Fibroblast of peridontal ligament (primary cell): ENCODE measurements around the gene ATIC.

Experiments
- DNase-seq: peaks from one replicate; pipeline ENCODE4 v3.0.0-alpha.2; 2010; ENCODE audit errors: extremely low read depth

Gene ATIC

DNA sequence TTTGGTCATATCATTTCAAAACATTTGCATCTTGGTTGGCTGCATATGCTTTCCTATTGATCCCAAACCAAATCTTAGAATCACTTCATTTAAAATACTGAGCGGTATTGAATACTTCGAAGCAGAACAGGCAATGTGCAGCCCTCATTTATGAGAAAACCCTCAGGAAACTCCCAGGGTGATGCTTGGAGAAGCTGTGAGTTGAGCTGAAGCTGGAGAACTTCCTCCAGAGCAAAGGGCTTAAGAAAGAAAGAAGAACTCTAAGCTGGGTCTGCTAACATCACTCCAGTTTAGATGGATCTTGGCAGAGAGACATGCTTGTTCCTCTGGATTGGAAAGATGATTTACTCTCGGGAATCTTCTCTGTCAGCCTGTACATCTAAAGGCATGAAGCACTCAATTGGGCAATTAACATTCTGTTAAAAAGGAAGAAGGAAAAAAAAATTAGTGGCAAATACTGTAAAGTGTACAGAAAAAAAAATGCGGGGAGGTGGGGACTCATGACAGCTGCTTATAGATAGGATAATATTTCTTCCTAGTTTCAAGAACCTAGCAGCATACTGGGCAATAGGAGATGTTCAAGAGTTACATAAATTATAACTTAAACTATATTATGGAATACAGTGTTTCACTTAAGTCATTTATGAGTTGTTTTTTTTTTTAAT, 49.5 kb downstream of the ATIC start:
- DNase-seq = peak; percentile 20

DNA sequence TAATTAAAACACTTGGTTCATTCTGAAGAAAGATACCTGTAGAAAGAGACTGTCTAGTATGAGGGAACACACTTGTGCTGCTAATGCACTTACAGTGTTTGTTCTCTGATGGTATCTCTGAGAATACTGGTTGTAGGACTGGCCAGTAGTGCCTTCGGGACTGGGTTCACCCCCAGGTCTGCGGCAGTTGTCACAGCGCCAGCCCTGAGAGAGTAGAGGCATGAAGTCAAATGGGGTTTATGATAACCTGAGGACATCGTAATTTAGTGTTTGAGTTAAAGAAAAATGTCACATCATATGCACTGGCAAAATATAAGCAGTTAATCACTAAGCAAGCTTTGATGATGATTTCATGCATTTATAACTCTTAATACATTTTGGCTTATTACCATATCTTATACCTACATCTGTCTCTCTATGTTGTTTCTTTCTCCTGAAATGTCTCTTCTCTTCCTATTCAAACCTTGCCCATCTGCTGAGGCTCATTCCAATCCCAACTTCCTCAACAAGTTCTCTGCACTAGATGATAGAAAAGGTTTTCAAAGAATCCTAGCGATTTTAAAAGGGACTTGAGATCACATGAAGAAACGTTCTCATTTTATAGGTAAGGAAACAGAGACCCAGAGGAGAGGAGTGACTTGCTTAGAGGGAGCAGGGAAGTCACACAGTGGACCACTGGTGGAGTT, 50.2 kb downstream of the ATIC start:
- peak; percentile 17 for DNase-seq

DNA sequence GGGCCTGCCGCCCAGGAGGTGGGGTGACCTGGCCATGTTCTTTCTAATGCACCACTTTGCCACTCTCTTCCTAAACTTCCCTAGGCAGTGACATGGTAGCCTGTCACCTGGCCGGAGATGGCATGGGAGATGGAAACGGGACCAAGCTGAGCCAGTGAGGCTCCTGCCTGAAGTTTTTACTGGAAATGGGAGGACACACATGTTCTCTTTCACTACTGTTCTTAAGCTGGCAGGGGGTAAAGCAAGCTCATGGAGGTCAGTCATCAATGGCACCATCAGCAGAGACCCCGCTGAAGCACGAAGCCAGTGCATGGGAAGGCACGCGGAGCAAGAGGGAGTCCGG, 50.7 kb downstream of the ATIC start:
- no peak for DNase-seq

DNA sequence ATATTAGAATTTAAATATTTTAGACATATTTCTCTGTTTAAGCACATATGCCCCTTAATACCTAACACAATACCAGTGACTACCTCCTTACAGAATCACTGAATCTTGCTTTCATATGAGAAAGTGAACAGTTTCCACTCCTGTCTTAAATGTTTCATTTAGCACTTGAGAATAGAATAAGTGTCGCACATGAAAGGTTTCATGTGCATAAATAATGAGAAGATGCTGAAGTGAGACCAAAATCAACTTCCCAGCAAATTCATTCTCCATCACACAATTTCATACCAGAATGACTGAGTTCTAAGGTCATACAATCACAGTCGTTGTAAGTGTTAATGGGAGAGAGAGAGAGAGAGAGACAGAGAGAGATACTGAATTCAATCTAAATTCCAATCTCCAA, 51.2 kb downstream of the ATIC start:
- peak; percentile 8 for DNase-seq

DNA sequence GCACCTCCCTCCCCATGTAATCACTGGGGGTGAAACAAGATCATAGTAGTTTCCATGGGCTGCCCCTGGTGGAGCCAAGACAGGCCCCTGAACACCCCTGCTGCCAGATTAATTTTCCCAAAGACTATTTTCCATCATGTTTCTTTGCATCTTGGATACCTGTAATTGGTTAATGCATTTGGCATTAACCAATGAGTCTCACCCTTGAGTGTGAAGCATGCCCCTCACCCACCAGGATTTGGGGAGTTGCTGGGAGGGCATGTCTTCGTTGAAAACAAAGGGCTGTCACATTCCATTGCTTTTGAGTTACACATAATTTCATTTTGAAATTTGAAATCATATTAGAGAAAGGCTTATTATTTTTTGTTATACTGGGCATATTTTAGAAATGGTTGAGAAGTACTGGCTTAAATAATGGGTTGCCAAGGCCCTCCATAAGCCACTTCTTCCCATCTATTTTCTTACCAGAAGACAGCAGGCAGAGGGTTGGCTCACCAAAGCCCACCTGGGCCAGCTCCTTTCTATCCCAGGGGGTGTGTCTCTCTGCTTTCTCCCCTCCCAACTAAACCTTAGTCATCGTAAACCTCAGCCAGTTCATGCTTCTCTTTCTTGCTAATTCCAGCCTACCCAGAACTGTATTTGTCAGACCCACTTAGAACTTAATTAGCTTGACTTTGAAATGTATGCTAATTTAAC, 51.8 kb downstream of the ATIC start:
- peak; percentile 8 for DNase-seq

DNA sequence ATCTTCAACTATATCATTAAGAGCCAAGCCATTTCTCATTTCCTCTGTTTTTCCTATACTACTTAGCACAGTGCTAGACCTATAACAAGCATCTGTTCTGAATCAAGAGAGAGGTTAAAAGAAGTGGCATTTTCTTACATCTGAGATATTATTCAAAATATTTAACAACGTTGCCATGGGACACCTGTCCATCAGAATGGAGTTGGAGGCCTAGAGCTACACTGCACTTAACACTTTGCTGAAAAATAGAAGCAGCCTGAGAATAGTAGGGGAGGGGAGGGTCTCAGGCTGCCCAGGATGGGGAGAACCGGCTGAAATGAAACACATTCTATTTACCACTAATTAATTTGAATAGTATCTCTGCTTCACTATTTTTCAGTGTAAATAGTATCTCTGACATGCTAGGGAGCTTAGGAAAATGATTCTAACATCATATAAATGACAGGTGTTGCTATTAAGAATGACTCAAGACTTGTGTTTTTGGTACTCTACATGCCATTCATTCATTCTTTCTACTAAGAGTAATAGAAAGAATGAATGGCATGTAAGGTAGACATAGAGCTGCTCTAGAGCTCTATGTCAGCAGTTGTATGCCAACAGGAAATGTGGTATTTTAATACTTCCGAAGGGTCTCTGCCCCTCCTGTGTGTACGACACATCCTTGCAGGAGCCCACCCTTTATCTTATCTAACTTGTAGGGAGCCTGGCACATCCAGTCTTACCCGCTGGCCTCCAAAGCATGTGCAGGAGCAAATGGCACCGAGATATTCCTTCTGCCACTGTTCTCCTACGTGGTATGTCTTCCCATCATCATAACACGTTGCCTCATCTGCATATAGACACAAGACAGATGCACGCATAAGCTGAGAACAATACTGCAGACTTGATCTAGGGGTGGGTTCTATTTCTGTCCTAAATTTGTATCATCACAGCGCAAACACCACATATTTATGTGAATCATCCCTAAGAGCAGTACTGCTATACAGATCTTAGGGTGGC, 52.6 kb downstream of the ATIC start:
- DNase-seq = peak; percentile 29

DNA sequence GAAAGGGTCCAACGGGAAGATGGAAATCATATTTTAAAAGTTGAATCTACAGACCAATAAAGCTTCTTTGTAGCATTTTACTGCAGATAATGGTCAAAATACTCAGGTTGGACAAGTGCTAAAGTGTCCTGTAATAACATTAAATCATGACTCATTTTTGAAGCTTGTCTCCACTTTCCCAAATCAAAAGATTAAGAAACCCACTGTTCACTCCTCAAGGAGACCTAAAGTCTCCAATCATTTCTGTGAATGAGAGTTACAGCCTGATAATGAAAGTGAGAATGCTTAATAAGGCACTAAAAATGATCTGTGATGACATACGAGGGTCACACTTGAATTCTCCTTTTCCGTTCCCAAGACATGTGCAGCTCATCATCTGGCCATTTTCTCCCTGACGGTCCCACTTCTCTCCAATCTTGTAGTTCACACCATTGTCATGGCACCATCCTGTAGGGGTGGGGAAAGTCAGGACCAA, 53.4 kb downstream of the ATIC start:
- peak; percentile 24 for DNase-seq

DNA sequence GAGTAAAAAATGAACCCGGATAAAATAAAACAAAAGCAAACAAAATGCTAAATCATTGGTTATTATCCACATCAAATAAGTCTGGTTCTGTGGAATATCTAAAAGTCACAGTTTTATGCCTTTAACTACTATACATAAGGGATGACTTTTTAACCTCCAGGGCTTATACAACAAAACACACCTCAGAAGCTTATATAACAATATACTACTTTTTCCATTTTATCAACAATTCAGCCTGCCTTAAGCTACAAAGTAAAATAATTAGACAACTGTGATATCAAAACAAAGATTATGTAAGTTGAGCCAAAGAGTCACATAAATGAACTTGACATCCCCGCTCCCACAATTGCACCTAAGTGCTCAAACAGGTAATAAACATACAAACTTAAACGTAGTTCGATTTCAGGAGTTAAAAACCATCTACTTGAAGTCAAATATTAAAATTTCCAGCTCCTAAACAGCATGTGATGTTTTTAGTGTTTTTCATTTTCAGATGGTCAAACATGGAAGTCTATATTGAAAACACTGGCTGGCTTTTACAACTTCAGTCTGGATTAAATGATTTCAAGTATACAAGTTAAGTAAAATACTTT, 54.7 kb downstream of the ATIC start:
- peak; percentile 15 for DNase-seq

DNA sequence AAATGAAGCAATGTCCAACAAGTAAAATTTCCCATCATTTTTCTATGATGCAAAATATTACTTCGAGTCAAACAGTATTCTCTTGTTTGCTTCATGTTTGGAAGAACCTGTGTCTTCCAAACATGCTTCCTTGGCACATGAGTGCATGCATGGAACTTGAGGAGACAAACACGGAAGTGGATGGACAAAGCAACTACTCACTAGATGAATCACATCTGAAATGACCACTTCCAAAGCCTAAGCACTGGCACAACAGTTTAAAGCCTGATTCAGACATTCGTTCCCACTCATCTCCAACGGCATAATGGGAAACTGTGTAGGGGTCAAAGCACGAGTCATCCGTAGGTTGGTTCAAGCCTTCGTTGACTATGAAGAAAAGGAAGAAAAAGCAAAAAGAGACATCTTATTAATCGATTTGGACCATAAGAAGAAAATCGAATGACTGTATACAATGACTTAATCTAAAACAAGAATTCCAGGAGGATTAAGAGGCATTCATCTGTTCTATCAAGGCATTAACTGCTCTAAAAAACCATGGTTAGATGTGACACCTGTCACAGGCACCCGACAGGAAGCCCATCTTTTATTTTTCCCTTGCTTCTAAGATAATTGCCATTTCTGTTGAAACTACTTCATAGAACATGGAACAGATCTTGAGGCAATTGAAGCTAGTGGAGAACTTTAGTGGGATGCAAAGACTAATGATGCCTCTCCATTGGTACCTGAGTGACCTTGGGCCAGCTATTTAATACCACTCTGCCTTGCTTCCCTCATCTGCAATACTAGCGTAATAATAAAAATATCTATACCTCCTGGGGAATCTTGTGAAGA, 56.0 kb downstream of the ATIC start:
- DNase-seq = peak; percentile 84

DNA sequence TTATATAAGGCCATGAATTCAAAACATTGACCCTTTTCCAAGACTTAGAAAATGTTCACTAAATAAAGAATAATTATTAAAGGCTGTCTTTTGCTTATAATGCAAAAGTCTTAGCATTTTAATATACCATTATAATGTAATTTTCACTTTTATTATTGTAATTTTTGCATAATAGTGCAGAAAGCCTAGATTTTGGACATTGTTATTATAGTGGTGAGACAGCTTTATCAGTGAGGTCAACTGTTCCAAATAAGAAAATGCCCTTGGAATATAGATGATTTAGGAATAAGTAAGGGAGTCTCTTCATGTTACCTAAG, 56.6 kb downstream of the ATIC start:
- DNase-seq = peak; percentile 6

DNA sequence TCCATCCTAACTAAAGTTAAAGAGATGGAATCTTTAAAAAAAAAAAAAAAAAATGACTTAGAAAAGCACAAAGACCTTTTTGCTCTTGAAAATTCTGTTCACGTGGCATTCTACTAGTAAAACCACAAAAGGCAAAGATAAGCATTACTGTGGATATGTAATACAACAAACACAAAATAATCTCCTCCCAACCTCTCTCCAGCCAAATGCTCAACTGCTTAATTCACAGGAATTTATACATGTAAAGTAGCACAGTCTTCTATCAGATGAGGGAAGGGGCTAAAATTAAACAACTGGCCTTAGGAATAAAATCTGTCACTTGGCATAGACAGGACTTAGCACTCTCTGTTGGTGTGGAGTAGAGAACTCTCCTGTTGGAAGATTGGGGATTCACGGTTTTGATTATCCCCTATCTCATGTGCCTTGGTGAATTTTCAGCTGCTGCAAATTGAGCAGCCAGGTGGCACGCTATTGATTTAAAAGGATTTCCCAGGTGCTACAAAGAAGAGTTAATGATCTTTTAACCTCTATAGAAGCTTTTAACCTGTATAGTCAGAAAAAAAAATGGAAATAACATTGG, 57.4 kb downstream of the ATIC start:
- peak; percentile 65 for DNase-seq

DNA sequence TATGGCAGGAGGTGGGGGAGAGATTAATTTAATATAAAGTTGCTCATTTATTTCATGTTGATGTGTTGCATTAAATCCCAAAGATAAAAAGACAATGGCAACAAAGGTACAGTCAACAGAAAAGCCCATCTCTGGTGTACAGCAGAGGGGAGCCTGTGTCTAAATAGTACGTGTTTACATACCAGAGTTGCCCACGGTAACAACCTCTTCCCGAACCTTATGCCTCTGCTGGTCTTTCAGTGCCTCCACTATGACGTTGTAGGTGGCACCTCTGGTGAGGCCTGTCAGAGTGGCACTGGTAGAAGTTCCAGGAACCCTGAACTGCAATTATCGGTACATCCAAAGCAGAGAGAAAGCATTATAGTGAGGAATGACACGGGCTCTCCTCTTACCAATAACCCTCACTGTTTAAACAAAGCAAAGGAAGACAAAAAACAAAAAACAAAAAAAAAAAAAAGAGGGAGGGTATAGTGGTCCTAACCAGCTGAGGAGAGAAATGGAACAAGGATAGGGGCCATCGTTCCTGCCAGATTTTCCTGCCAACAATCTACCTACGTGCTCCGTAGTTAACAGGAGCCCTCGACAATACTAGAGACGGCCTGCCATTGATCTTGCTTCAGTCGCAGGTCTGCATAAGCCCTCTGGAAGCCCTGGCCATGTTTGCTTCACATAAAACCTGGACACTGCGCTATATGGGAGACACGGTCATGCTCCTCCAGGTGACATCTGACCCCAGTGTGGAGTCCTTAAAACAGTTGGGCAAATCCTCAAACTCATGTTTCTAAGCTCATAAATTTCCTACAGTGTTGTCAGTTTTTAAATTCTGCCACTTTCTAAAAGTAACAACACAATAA, 58.5 kb downstream of the ATIC start:
- no peak for DNase-seq

DNA sequence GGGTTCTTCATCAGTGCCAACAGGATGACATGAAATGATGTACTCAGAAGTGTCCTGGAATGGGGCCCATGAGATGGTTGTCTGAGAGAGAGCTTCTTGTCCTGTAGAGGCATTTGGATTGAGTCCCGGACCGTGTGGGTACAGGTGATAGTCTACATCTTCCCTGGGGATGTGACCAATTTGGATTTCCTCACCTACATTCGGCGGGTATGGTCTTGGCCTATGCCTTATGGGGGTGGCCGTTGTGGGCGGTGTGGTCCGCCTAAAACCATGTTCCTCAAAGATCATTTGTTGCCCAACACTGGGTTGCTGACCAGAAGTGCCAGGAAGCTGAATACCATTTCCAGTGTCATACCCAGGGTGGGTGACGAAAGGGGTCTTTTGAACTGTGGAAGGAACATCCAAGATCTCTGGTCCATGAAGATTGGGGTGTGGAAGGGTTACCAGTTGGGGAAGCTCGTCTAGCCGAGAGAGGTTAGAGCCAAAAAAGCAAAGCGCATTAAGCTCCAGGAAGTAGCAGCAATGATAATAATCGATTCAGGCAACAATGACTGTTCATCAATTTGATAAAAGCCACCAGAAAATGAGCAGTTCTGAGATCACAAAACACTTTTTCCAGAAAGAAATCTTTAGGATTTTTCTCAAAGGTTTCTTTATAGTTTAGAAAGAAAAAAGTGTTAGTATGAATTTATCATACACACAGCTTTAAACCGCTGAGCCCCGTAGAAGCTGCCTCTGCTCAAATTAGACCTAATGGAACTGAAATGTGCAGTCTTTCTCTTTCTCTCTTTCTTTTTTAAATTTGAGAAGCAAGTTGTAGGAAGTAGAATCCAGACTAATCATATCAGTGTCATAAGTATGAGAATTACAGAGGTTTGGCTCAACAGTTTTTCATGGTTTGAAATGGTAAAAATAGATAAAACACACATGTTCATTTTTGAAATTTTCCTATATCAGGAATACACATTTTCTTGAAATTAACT, 60.3 kb downstream of the ATIC start:
- no peak for DNase-seq

DNA sequence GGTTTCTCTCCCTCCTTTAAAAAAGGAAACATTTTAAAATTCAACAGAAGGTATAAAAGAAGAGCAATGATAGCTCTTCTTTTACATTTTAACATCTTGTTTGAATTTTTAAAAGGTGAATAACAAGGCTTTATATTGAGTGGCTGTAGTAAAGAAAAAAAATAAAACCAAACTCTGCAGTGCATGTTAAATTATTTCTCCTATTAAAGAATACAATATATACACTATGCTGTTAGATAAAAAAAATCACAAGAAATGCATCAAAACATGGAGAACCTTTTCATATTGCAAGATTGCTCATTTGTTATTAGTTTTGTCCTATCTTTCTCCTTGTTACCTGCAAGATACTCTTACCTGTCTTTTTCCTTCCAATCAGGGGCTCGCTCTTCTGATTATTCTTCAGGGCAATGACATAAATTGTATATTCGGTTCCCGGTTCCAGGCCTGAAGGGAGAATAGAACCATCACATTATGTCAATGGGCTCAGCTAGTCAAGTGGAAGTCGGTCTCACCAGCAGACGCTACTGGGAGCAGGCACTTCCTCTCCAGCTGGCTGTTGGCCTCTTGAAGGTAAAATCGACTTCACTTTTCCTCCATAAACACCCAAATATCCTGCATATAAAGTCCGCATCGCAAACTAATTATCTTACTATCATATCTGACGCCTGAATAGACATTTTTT, 61.2 kb downstream of the ATIC start:
- no peak for DNase-seq

DNA sequence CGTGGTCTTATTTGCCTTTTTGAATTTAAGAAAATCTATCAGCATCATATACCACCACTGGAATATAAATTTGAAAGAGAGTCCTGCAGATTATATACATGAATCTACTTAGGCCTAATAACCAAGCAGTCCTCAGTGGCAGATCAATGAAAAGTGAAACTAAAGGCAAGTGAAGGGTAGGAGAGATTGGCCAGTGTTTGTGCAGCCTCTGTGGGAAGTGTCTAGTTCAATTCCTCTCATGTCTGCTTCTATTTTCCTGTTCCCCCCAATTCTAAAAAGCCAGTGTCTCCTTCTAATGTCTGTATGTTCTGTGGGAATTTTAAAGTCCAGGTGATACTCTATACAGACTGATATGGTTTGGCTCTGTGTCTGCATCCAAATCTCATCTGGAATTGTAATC, 62.1 kb downstream of the ATIC start:
- DNase-seq = no peak

DNA sequence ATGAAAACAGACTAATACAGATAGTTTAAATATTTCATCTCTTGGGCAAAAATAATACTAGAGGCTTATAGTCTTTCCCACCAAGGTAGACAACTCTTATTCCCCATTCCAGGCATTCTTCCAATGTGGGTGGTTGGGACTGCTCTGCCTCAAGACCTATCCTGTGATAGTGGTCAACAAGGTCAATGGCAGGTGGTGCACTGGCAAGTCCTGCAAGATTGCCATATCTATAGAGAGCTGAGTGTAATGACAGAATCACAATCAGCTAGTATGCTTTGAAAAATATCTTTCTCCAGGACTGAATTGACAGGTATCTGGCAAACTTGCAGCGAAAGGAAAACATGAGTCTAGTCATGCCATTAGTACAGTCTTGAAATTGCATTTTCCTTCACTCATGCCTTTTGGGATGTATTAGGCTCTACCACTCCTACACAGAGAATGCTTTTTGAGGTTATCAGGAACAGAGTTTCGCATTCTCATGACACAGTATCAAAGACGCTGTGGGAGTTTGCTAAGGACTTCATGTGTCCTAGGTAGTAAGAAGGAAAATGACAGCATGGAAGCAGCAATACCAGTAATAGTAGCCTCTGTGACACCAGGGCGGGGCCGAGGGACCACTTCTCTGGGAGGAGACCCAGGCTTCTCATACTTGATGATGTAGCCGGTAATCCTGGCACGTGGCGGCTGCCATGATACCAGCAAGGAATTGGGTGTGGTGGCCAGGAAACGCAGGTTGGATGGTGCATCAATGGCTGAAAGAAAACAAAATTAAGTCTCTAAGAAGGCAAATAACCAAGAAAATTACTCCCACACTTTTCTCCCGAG, 63.0 kb downstream of the ATIC start:
- DNase-seq = no peak

DNA sequence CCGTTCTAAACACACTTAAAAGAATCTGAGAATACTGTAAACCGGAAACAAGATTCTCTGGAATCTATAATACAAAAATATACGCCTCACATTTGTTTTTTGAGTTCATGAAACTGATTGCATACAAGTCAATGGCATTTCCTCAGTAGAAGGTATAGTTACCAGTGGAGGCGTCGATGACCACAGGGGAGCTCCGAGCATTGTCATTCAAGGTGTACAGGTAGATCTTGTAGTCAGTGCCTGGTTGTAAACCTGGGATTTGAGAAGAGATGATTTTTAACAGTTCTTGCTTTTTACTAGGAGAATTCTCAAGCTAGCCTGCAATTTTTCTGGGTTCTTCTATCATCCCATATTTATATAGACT, 63.6 kb downstream of the ATIC start:
- no peak for DNase-seq
